A549 (cell line): Measurements from ENCODE around the gene TUBD1.

Source experiments
- CTCF ChIP-seq: fragments of >200 bp; sonication (Bioruptor Twin); formaldehyde crosslinking; IDR thresholded peaks from 3 replicates; pipeline ENCODE4 v1.5.1; 2016
- E2F6 ChIP-seq: IDR thresholded peaks from 2 replicates; pipeline ENCODE4 v1.6.1; 2012; ENCODE audit warnings: low read depth, borderline replicate concordance
- MAX ChIP-seq: IDR thresholded peaks from 2 replicates; pipeline ENCODE4 v1.6.1; 2012
- POLR2A ChIP-seq: IDR thresholded peaks from 2 replicates; pipeline ENCODE4 v1.6.1; 2012; ENCODE audit warnings: mild to moderate bottlenecking, low read length
- SMC3 ChIP-seq: fragments of >200 bp; sonication (Bioruptor Twin); formaldehyde crosslinking; IDR thresholded peaks from 3 replicates; pipeline ENCODE4 v1.6.1; 2018; ENCODE audit warnings: inconsistent platforms
- TFCP2L1 ChIP-seq: fragments of 250-450 bp; sonication (Bioruptor Pico); IDR thresholded peaks from 2 replicates; pipeline ENCODE4 v1.5.0; 2021; ENCODE audit warnings: mild to moderate bottlenecking

GRCh38 chr17:59842901-59843652 lies 49.7 kb downstream of the TUBD1 start:
- TF ChIP-seq POLR2A: peak; percentile 95
- TF ChIP-seq SMC3: peak; percentile 44
- no peak for TF ChIP-seq CTCF
- TF ChIP-seq TFCP2L1: peak; percentile 100
- TF ChIP-seq E2F6: peak; percentile 55; the same call in 1 of the 2 replicates
- peak; percentile 77 for TF ChIP-seq MAX
